CD14-positive monocyte (primary cell): ENCODE measurements around the gene DELE1. TPM values are rescaled to one million over a fixed set of nuclear protein-coding genes. Genes with fewer than 3 reads are reported as not detected.

ENCODE experiments used
- DNase-seq, 3 donors: peaks; one replicate each; pipeline ENCODE4 v3.0.0-alpha.2; 2011 to 2022
- H2AFZ ChIP-seq: 2 replicates; pipeline ENCODE4 v1.6.0; 2012; ENCODE audit warnings: mild to moderate bottlenecking, low read depth, low read length, inconsistent platforms; ENCODE audit not compliant: insufficient read depth, poor library complexity, severe bottlenecking
- H3K27ac ChIP-seq, 2 donors: 1 replicate in 1 of 2; 2 replicates in 1 of 2; pipeline ENCODE4 v1.5.1; 2012 to 2013; ENCODE audit warnings: low read length in 2 of 2, control low read depth in 1 of 2, inconsistent platforms in 1 of 2, low read depth in 1 of 2, mild to moderate bottlenecking in 1 of 2
- H3K27me3 ChIP-seq, 2 donors: one replicate each; pipeline versions ENCODE4 v1.6.0 to v1.6.1; 2011 to 2013; ENCODE audit warnings: low read length in 2 of 2; ENCODE audit not compliant: control insufficient read depth in 2 of 2, insufficient read depth in 2 of 2
- H3K36me3 ChIP-seq, 2 donors: replicated peaks in 1 of 2; 1 replicate in 1 of 2; 2 replicates in 1 of 2; pipeline versions ENCODE4 v1.5.1 to v1.6.1; 2012 to 2013; ENCODE audit warnings: low read length in 2 of 2, control low read depth in 1 of 2, inconsistent platforms in 1 of 2, mild to moderate bottlenecking in 1 of 2; ENCODE audit not compliant: insufficient read depth in 2 of 2, control insufficient read depth in 1 of 2
- H3K4me1 ChIP-seq, 2 donors: 1 replicate in 1 of 2; 2 replicates in 1 of 2; pipeline versions ENCODE4 v1.5.1 to v1.6.1; 2012 to 2013; ENCODE audit warnings: low read length in 2 of 2, control low read depth in 1 of 2, inconsistent platforms in 1 of 2, mild to moderate bottlenecking in 1 of 2, moderate library complexity in 1 of 2; ENCODE audit not compliant: insufficient read depth in 2 of 2, control insufficient read depth in 1 of 2
- H3K4me2 ChIP-seq: replicated peaks from 2 replicates; pipeline ENCODE3; 2012; ENCODE audit warnings: low read length, moderate library complexity, mild to moderate bottlenecking; ENCODE audit not compliant: poor library complexity, severe bottlenecking; ENCODE audit errors: extremely low read depth
- H3K4me3 ChIP-seq, 3 experiments: fragments of 200-600 bp in 1 of 3; sonication (generic) in 1 of 3; replicated peaks in 1 of 3; 1 replicate in 2 of 3; 2 replicates in 1 of 3; pipeline ENCODE4 v1.5.1; 2011 to 2013; ENCODE audit warnings: low read length in 3 of 3, mild to moderate bottlenecking in 3 of 3, control low read depth in 2 of 3, low read depth in 2 of 3, inconsistent platforms in 1 of 3, moderate library complexity in 1 of 3
- H3K79me2 ChIP-seq: 2 replicates; pipeline ENCODE4 v1.6.0; 2012; ENCODE audit warnings: mild to moderate bottlenecking, control low read depth, inconsistent platforms, low read length, moderate library complexity; ENCODE audit not compliant: insufficient read depth
- H3K9ac ChIP-seq: 2 replicates; pipeline ENCODE4 v1.6.0; 2017; ENCODE audit warnings: low read length, mild to moderate bottlenecking; ENCODE audit not compliant: insufficient read depth, poor library complexity, severe bottlenecking
- H3K9me3 ChIP-seq, 2 donors: replicated peaks in 1 of 2; 1 replicate in 1 of 2; 2 replicates in 1 of 2; pipeline versions ENCODE4 v1.5.1 to v1.6.1; 2012 to 2013; ENCODE audit warnings: low read length in 2 of 2, control low read depth in 1 of 2; ENCODE audit not compliant: control insufficient read depth in 1 of 2, insufficient read depth in 1 of 2
- H4K20me1 ChIP-seq: 2 replicates; pipeline ENCODE4 v1.6.0; 2012; ENCODE audit warnings: mild to moderate bottlenecking, low read length, control low read depth, moderate library complexity; ENCODE audit not compliant: insufficient read depth
- H3K27ac Mint-ChIP-seq, 7 donors: one replicate each; pipeline ENCODE4 v1.8.0; 2020; ENCODE audit warnings: mild to moderate bottlenecking in 7 of 7, mixed read lengths in 7 of 7, moderate library complexity in 6 of 7, inconsistent platforms in 2 of 7
- H3K27me3 Mint-ChIP-seq, 3 donors: one replicate each; pipeline ENCODE4 v1.8.0; 2021 to 2022; ENCODE audit warnings: low read depth in 3 of 3, mild to moderate bottlenecking in 3 of 3, mixed read lengths in 3 of 3, moderate library complexity in 3 of 3, inconsistent platforms in 1 of 3
- H3K36me3 Mint-ChIP-seq, 2 donors: one replicate each; pipeline ENCODE4 v1.8.0; 2020; ENCODE audit warnings: mixed read lengths in 2 of 2, inconsistent platforms in 1 of 2, mild to moderate bottlenecking in 1 of 2
- H3K4me1 Mint-ChIP-seq: one replicate; pipeline ENCODE4 v1.8.0; 2020; ENCODE audit warnings: mild to moderate bottlenecking, mixed read lengths
- H3K4me3 Mint-ChIP-seq, 2 donors: one replicate each; pipeline ENCODE4 v1.8.0; 2020; ENCODE audit warnings: mild to moderate bottlenecking in 2 of 2, mixed read lengths in 2 of 2, moderate library complexity in 1 of 2
- H3K9me3 Mint-ChIP-seq, 7 donors: one replicate each; pipeline ENCODE4 v1.8.0; 2020 to 2022; ENCODE audit warnings: mixed read lengths in 7 of 7, mild to moderate bottlenecking in 6 of 7, moderate library complexity in 6 of 7, inconsistent platforms in 2 of 7
- CTCF ChIP-seq: fragments of 200-600 bp; IDR thresholded peaks from one replicate; pipeline ENCODE4 v1.8.0; 2022; ENCODE audit warnings: antibody characterized with exemption, mild to moderate bottlenecking
- WGBS: methylation state at CpG from one replicate; pipeline ENCODE4 v1.1.5; 2013; ENCODE audit warnings: missing lambda C conversion rate; ENCODE audit not compliant: insufficient coverage; 5-methylcytosine and 5-hydroxymethylcytosine counted together
- intact Hi-C, 2 donors: fragments of 100-400 bp; cut with micrococcal nuclease; formaldehyde crosslinking; loops; one replicate each; pipeline versions ENCODE4 v1.15.0 to v1.15.1; 2023
- polyA plus RNA-seq, 3 donors: library from polyadenylated mRNA; depleted of rRNA in 1 of 3; unstranded in 2 of 3; stranded (reverse) in 1 of 3; fragments of 300-500 nt in 2 of 3; fragments of >200 nt in 1 of 3; fragmentation: Illumina TruSeq in 2 of 3; gene quantifications; 1 replicate in 2 of 3; 2 replicates in 1 of 3; pipeline ENCODE4 v1.2.3, GENCODE V29; 2012 to 2021

DELE1 gene
- polyA plus RNA-seq, 3 donors, result 47.3 to 140 (median 49.6) TPM

- H3K27me3 Mint-ChIP-seq, result peaks cover 2 to 13% (median 2%) of the 10 kb centered on the region in 3 donors
- TF ChIP-seq CTCF, result no peak
- Histone ChIP-seq H2AFZ (no peak overlapping the region), H4K20me1 (no peaks in the 10 kb centered on the region), H3K27me3 (no peaks in the 10 kb centered on the region), H3K27ac (no peak overlapping the region), H3K79me2 (no peaks in the 10 kb centered on the region), H3K9me3 (no peaks in the 10 kb centered on the region), H3K4me1 (peaks cover 18 to 23% of the 10 kb centered on the region in 2 donors), H3K4me3 (no peak overlapping the region), H3K9ac (no peak overlapping the region), H3K4me2 (no peak overlapping the region), H3K36me3 (no peaks in the 10 kb centered on the region)
- WGBS, result 100% methylated on average over 1 of the region's 2 CpGs
- H3K9me3 Mint-ChIP-seq, result no peaks in the 10 kb centered on the region
- DNase-seq, result no peak
- no peak overlapping the region for H3K27ac Mint-ChIP-seq
- H3K4me1 Mint-ChIP-seq, result peaks cover 35% of the 10 kb centered on the region
- no peak overlapping the region for H3K4me3 Mint-ChIP-seq
- H3K36me3 Mint-ChIP-seq, result peaks cover 0 to 3% of the 10 kb centered on the region in 2 donors
- intact Hi-C loops, result no loop called here
These were observed 25.1 kb downstream of the DELE1 start for GRCh38 chr5:141948812-141949211.

- Mint-ChIP-seq H3K4me1 (peaks cover 42% of the 10 kb centered on the region), H3K36me3 (peaks cover 0 to 6% of the 10 kb centered on the region in 2 donors), H3K27ac (no peak overlapping the region), H3K27me3 (peaks cover 2 to 13% (median 2%) of the 10 kb centered on the region in 3 donors), H3K9me3 (no peaks in the 10 kb centered on the region), H3K4me3 (no peak overlapping the region)
- Histone ChIP-seq H3K79me2 (no peaks in the 10 kb centered on the region), H3K27ac (no peak overlapping the region), H3K4me2 (no peak overlapping the region), H3K36me3 (no peaks in the 10 kb centered on the region), H3K9ac (no peak overlapping the region), H2AFZ (no peak overlapping the region), H3K4me1 (peaks cover 25 to 30% of the 10 kb centered on the region in 2 donors), H3K27me3 (no peaks in the 10 kb centered on the region), H3K9me3 (no peaks in the 10 kb centered on the region), H4K20me1 (no peaks in the 10 kb centered on the region), H3K4me3 (no peak overlapping the region)
- intact Hi-C loops, result no loop called here
- WGBS, result no CpG with 5 or more reads among the region's 2 CpGs
- no peak for DNase-seq
- no peak for TF ChIP-seq CTCF
These were observed 25.8 kb downstream of the DELE1 start for GRCh38 chr5:141949511-141949910.
